ENCODE measurements around the gene ATP11A. TPM values are rescaled to one million over a fixed set of nuclear protein-coding genes. Genes with fewer than 3 reads are reported as not detected.

The ATP11A gene
- total and polyA plus RNA-seq, 9 of the 15 experiments (the other 6 are each of a cell fraction or from before 2014, with no cell fraction given) = 0.38 to 34.2 (median 4.2) TPM

DNA sequence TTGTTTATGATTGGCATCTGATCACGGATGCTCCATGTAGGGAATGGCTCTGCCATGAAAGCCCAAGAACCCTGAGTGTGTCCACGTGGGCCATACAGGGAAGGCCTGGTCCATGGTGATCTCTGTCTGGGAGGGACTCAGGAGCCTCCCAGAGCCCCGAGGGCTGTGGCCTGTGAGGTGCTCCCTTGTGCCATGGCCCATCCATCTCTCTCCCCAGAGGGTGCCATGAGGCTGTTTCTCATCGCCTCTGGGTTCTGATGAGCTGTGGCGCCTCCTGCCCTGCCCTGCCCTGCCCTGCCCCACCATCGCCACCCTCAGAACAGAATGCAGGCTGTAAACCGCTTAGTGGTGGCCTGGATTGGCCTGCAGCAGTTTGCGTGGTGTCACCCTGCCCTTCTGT is 83.1 kb downstream of the ATP11A start:
- ChIA-PET POLR2A (no interaction called here), CTCF (ENCODE audit: low intra/inter-chr PET ratio) (no interaction called here)
- ATAC-seq (no peak), DNase-seq (ENCODE audit: extremely low read depth in 1 of 4, low spot score in 3 of 4) (no peak), FAIRE-seq (no peak)
- no peaks in the 10 kb centered on the region for H3K36me3 ChIP-seq (ENCODE audit: control insufficient read depth, insufficient read depth, low read length)
- no peaks in the 10 kb centered on the region; the same call in 1 of the 2 replicates for H3K9me3 ChIP-seq (replicated peaks; ENCODE audit: control insufficient read depth, insufficient read depth, low read depth, low read length)
- no peak overlapping the region for H3K27ac ChIP-seq (ENCODE audit: extremely low read depth, low read depth, low read length)
- peaks cover 2 to 22% of the 10 kb centered on the region in 2 experiments; a peak in 2 of 5 replicates for H3K4me1 ChIP-seq (replicated peaks in 1 of 2; ENCODE audit: control insufficient read depth in 2 of 2, insufficient read depth in 2 of 2, low read length in 2 of 2)
- no peaks in the 10 kb centered on the region for H3K27me3 ChIP-seq (ENCODE audit: control insufficient read depth in 2 of 2, insufficient read depth in 2 of 2, low read length in 2 of 2)
- in situ Hi-C loops (cut with MboI) = no loop called here
- peaks cover 8% of the 10 kb centered on the region; the same call in 2 of the 3 replicates for H3K79me2 ChIP-seq (ENCODE audit: control insufficient read depth, insufficient read depth, low read length)
- 80% methylated on average over 7 of the region's 8 CpGs for WGBS (ENCODE audit: insufficient coverage, low coverage, missing lambda C conversion rate)
- no peaks in the 10 kb centered on the region for H3K9me1 ChIP-seq (ENCODE audit: control insufficient read depth, insufficient read depth, low read length)
- H3K4me2 ChIP-seq (ENCODE audit: insufficient read depth, low read length) = no peak overlapping the region
- no peak overlapping the region for H3K4me3 ChIP-seq
- H3K9ac ChIP-seq (ENCODE audit: insufficient read depth in 1 of 2, low read depth in 2 of 2, low read length in 2 of 2) = no peak overlapping the region
- no peak overlapping the region for H2AFZ ChIP-seq (ENCODE audit: low read depth, low read length)
- intact Hi-C loops (cut with micrococcal nuclease) = no loop called here
- no TSS peak for BruUV-seq (replicated peaks)
- TF ChIP-seq TCF7L2 (IDR thresholded peaks at IDR 0.05; ENCODE audit: low read depth, low read length) (no peak), ESRRB (CRISPR knock-in tag; IDR thresholded peaks at IDR 0.05; ENCODE audit: borderline replicate concordance) (no peak), HDAC8 (tag; IDR thresholded peaks at IDR 0.05) (no peak), PCBP1 (IDR thresholded peaks at IDR 0.05; ENCODE audit: low read depth, low read length, poor library complexity, severe bottlenecking) (no peak), MAFK (IDR thresholded peaks at IDR 0.05; ENCODE audit: low read length) (no peak), ZNF76 (CRISPR knock-in tag; IDR thresholded peaks at IDR 0.05; ENCODE audit: borderline replicate concordance) (no peak), ZBED1 (IDR thresholded peaks at IDR 0.05) (no peak), PCBP2 (IDR thresholded peaks at IDR 0.05; ENCODE audit: low read depth, low read length, poor library complexity, severe bottlenecking) (no peak), ZNF583 (CRISPR knock-in tag; IDR thresholded peaks at IDR 0.05) (no peak), CCAR2 (IDR thresholded peaks at IDR 0.05; ENCODE audit: low read depth, low read length) (no peak), CHD1 (IDR thresholded peaks at IDR 0.05; ENCODE audit: low read length) (no peak), MYC (IDR thresholded peaks at IDR 0.05; ENCODE audit: low read depth, low read length) (no peak), MYC (CRISPR knock-in tag; IDR thresholded peaks at IDR 0.05; ENCODE audit: borderline replicate concordance, low read depth) (no peak), SREBF1 (IDR thresholded peaks at IDR 0.05; ENCODE audit: borderline replicate concordance, low read depth, low read length) (no peak), ZNF511 (CRISPR knock-in tag; IDR thresholded peaks at IDR 0.05) (no peak), CREM (IDR thresholded peaks at IDR 0.05; ENCODE audit: low read depth) (no peak), THRA (IDR thresholded peaks at IDR 0.05) (no peak), CBFB (CRISPR knock-in tag; IDR thresholded peaks at IDR 0.05) (no peak)
- TF ChIP-seq, protein P1, sequence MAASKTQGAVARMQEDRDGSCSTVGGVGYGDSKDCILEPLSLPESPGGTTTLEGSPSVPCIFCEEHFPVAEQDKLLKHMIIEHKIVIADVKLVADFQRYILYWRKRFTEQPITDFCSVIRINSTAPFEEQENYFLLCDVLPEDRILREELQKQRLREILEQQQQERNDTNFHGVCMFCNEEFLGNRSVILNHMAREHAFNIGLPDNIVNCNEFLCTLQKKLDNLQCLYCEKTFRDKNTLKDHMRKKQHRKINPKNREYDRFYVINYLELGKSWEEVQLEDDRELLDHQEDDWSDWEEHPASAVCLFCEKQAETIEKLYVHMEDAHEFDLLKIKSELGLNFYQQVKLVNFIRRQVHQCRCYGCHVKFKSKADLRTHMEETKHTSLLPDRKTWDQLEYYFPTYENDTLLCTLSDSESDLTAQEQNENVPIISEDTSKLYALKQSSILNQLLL (CRISPR knock-in tag; IDR thresholded peaks at IDR 0.05; ENCODE audit: borderline replicate concordance) = no peak
- H4K20me1 ChIP-seq (replicated peaks; ENCODE audit: control insufficient read depth, insufficient read depth, low read length) = no peaks in the 10 kb centered on the region; the same call in 1 of the 2 replicates
